Prostate gland (tissue), 2 donors: ENCODE data around the gene PCED1A.

ENCODE experiments used
- POLR2A ChIP-seq: fragments of 450-650 bp; IDR thresholded peaks from one replicate; pipeline ENCODE4 v1.6.1; 2016; ENCODE audit warnings: antibody characterized with exemption, mild to moderate bottlenecking
- TF ChIP-seq, protein P1 (sequence below), 4 experiments: fragments of 200-600 bp in 2 of 4; fragments of 450-650 bp in 2 of 4; sonication (generic) in 2 of 4; IDR thresholded peaks; 1 replicate in 3 of 4; 2 replicates in 1 of 4; pipeline ENCODE4 v1.5.1; 2016 to 2019; ENCODE audit warnings: antibody characterized with exemption in 4 of 4, mild to moderate bottlenecking in 2 of 4, moderate library complexity in 2 of 4

- no peak for TF ChIP-seq POLR2A
- TF ChIP-seq, protein P1, sequence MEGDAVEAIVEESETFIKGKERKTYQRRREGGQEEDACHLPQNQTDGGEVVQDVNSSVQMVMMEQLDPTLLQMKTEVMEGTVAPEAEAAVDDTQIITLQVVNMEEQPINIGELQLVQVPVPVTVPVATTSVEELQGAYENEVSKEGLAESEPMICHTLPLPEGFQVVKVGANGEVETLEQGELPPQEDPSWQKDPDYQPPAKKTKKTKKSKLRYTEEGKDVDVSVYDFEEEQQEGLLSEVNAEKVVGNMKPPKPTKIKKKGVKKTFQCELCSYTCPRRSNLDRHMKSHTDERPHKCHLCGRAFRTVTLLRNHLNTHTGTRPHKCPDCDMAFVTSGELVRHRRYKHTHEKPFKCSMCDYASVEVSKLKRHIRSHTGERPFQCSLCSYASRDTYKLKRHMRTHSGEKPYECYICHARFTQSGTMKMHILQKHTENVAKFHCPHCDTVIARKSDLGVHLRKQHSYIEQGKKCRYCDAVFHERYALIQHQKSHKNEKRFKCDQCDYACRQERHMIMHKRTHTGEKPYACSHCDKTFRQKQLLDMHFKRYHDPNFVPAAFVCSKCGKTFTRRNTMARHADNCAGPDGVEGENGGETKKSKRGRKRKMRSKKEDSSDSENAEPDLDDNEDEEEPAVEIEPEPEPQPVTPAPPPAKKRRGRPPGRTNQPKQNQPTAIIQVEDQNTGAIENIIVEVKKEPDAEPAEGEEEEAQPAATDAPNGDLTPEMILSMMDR (IDR thresholded peaks at IDR 0.05): no peak
These were observed 18.1 kb upstream of the PCED1A start for GRCh38 chr20:2858591-2858990.
